ENCODE results near the gene AKAP8.
A peak's percentile ranks its signal among the peaks of the same experiment; 100 is the strongest.
"Not testable (repeated sequence)": the region's sequence is repeated elsewhere in the genome, so short reads cannot be mapped to it uniquely, and the experiment has no call there.

AKAP8 gene

GRCh38 chr19:15373644-15374043 lies 5.9 kb downstream of the AKAP8 start:
- no peak for DNase-seq (ENCODE audit: low read depth in 3 of 3)

- no peak for DNase-seq (ENCODE audit: low read depth in 3 of 3)
Observed at GRCh38 chr19:15372891-15373301, 6.7 kb downstream of the AKAP8 start.

GRCh38 chr19:15372470-15372869 lies 7.1 kb downstream of the AKAP8 start:
- DNase-seq (ENCODE audit: low read depth in 3 of 3), result peak in 1 of 3 experiments; percentile 14

GRCh38 chr19:15371786-15372380 lies 7.7 kb downstream of the AKAP8 start:
- DNase-seq (ENCODE audit: low read depth in 3 of 3), result no peak

GRCh38 chr19:15371119-15371518 lies 8.5 kb downstream of the AKAP8 start:
- no peak for DNase-seq (ENCODE audit: low read depth in 3 of 3)

- DNase-seq (ENCODE audit: low read depth in 3 of 3), result no peak
Observed at GRCh38 chr19:15369594-15369891, 10.0 kb downstream of the AKAP8 start.

GRCh38 chr19:15368798-15369593 lies 10.6 kb downstream of the AKAP8 start:
- DNase-seq (ENCODE audit: low read depth in 3 of 3), result no peak

- DNase-seq (ENCODE audit: low read depth in 3 of 3), result no peak
Observed at GRCh38 chr19:15368051-15368632, 11.4 kb downstream of the AKAP8 start.

- no peak for DNase-seq (ENCODE audit: low read depth in 3 of 3)
Observed at GRCh38 chr19:15367439-15367838, 12.1 kb downstream of the AKAP8 start.

GRCh38 chr19:15365264-15365663 lies 14.3 kb downstream of the AKAP8 start:
- DNase-seq (ENCODE audit: low read depth in 3 of 3), result no peak

GRCh38 chr19:15363791-15364190 lies 15.8 kb downstream of the AKAP8 start:
- not testable (repeated sequence) for DNase-seq (ENCODE audit: low read depth in 3 of 3)

GRCh38 chr19:15363048-15363447 lies 16.5 kb downstream of the AKAP8 start:
- not testable (repeated sequence) for DNase-seq (ENCODE audit: low read depth in 3 of 3)

- not testable (repeated sequence) for DNase-seq (ENCODE audit: low read depth in 3 of 3)
Observed at GRCh38 chr19:15360015-15360414, 19.6 kb downstream of the AKAP8 start.

- DNase-seq (ENCODE audit: low read depth in 3 of 3), result no peak
Observed at GRCh38 chr19:15358918-15359317, 20.7 kb downstream of the AKAP8 start.

GRCh38 chr19:15357906-15358305 lies 21.7 kb downstream of the AKAP8 start:
- DNase-seq (ENCODE audit: low read depth in 3 of 3), result no peak

GRCh38 chr19:15354566-15355296 lies 24.9 kb downstream of the AKAP8 start:
- no peak for DNase-seq (ENCODE audit: low read depth in 3 of 3)

GRCh38 chr19:15353908-15354307 lies 25.7 kb downstream of the AKAP8 start:
- no peak for DNase-seq (ENCODE audit: low read depth in 3 of 3)

- DNase-seq (ENCODE audit: low read depth in 3 of 3), result not testable (repeated sequence)
Observed at GRCh38 chr19:15352535-15352934, 27.1 kb downstream of the AKAP8 start.

- not testable (repeated sequence) for DNase-seq (ENCODE audit: low read depth in 3 of 3)
Observed at GRCh38 chr19:15341328-15341727, 38.3 kb downstream of the AKAP8 start.

GRCh38 chr19:15340086-15340485 lies 39.5 kb downstream of the AKAP8 start:
- DNase-seq (ENCODE audit: low read depth in 3 of 3), result no peak

- DNase-seq (ENCODE audit: low read depth in 3 of 3), result no peak
Observed at GRCh38 chr19:15337202-15337601, 42.4 kb downstream of the AKAP8 start.

- not testable (repeated sequence) for DNase-seq (ENCODE audit: low read depth in 3 of 3)
Observed at GRCh38 chr19:15335992-15336391, 43.6 kb downstream of the AKAP8 start.
